Large intestine (tissue), 3 donors: ENCODE measurements around the gene PDIA5. TPM values are rescaled to one million over a fixed set of nuclear protein-coding genes. Genes with fewer than 3 reads are reported as not detected.

ENCODE experiments used
- DNase-seq, 2 donors: peaks; one replicate each; pipeline versions ENCODE4 v3.0.0 to v3.0.0-alpha.2; 2013
- H3K27ac ChIP-seq: one replicate; pipeline ENCODE4 v1.5.1; 2013; ENCODE audit warnings: low read length
- H3K27me3 ChIP-seq: 2 replicates; pipeline ENCODE4 v1.6.1; 2013; ENCODE audit warnings: low read length; ENCODE audit not compliant: control insufficient read depth, insufficient read depth
- H3K36me3 ChIP-seq: 2 replicates; pipeline ENCODE4 v1.6.1; 2013; ENCODE audit warnings: low read length; ENCODE audit not compliant: control insufficient read depth, insufficient read depth
- H3K4me1 ChIP-seq: one replicate; pipeline ENCODE4 v1.6.1; 2013; ENCODE audit warnings: low read length; ENCODE audit not compliant: control insufficient read depth, insufficient read depth
- H3K4me3 ChIP-seq: one replicate; pipeline ENCODE4 v1.5.1; 2013; ENCODE audit warnings: low read length
- H3K9me3 ChIP-seq: one replicate; pipeline ENCODE4 v1.6.1; 2013; ENCODE audit warnings: mild to moderate bottlenecking, low read depth, low read length, moderate library complexity; ENCODE audit not compliant: control insufficient read depth
- WGBS: methylation state at CpG from one replicate; pipeline ENCODE4 v1.1.5; 2013; ENCODE audit warnings: low lambda C conversion rate; ENCODE audit not compliant: insufficient coverage; 5-methylcytosine and 5-hydroxymethylcytosine counted together
- polyA plus RNA-seq: library from polyadenylated mRNA; unstranded; fragments of 120-200 nt; gene quantifications from one replicate; pipeline ENCODE4 v1.2.1, GENCODE V29; 2013

PDIA5 gene
- polyA plus RNA-seq, 1 donor = 39.6 TPM

DNA sequence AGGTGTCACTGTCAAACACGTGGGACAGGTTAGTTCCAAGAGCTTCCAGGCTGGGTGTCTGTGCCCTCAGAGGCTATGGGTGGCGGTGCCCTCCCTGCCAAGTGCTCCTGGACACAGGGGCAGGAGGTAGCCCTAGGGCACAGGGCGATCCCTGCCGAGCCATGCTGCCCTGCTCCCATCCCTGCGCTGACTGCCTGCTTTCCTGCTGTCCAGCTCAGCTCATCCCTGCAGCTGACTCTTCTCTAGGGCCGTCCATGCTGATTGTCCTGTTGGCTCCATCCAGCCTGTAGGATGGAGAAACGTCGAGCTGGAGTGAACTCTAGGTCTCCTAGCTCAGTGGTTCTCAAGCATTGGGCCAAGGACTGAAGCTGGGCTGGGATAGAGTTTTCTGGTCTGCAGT, 3.7 kb downstream of the PDIA5 start:
- Histone ChIP-seq H3K4me3 (no peak overlapping the region), H3K9me3 (peaks cover 3% of the 10 kb centered on the region), H3K27ac (no peak overlapping the region), H3K27me3 (no peaks in the 10 kb centered on the region), H3K36me3 (no peaks in the 10 kb centered on the region), H3K4me1 (peaks cover 20% of the 10 kb centered on the region)
- no CpG with 5 or more reads among the region's 8 CpGs for WGBS
- no peak for DNase-seq

GRCh38 chr3:123071146-123071545, 4.3 kb downstream of the PDIA5 start:
- no peak overlapping the region for H3K4me3 ChIP-seq

DNA sequence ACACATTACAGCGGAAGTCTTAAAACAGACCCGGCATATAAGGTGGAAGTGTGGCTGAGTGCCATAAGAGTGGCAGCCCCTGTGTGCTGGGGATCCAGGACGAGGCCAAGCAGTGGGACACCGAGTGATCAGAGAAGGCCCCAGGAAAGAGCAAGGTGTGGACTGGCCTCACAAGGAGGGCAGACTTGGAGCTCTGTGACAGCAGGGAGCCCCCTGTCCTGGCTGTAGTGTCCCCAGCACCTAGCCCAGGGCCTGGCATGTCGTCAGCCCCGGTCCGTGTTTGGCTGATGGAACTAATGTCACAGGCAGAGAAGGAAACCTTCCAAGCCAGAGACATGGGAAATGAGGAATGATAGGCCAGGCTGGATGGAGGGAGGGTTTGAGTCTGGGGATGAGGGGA, 4.8 kb downstream of the PDIA5 start:
- Histone ChIP-seq H3K4me1 (peaks cover 16% of the 10 kb centered on the region), H3K4me3 (no peak overlapping the region), H3K27me3 (no peaks in the 10 kb centered on the region), H3K27ac (no peak overlapping the region), H3K36me3 (no peaks in the 10 kb centered on the region), H3K9me3 (peaks cover 3% of the 10 kb centered on the region)
- DNase-seq = no peak
- WGBS = no CpG with 5 or more reads among the region's 7 CpGs

More at GRCh38 chr3:123071146-123071545, 4.3 kb downstream of the PDIA5 start:
- Histone ChIP-seq H3K27ac (no peak overlapping the region), H3K4me1 (peaks cover 20% of the 10 kb centered on the region), H3K36me3 (no peaks in the 10 kb centered on the region), H3K27me3 (no peaks in the 10 kb centered on the region), H3K9me3 (peaks cover 3% of the 10 kb centered on the region)
- no peak for DNase-seq
- WGBS = no CpG with 5 or more reads among the region's 5 CpGs

GRCh38 chr3:123072152-123072551, 5.3 kb downstream of the PDIA5 start:
- DNase-seq = no peak
- Histone ChIP-seq H3K9me3 (no peaks in the 10 kb centered on the region), H3K27ac (no peak overlapping the region), H3K4me3 (no peak overlapping the region), H3K27me3 (no peaks in the 10 kb centered on the region), H3K36me3 (no peaks in the 10 kb centered on the region), H3K4me1 (peaks cover 15% of the 10 kb centered on the region)
- WGBS = no CpG with 5 or more reads among the region's 5 CpGs

GRCh38 chr3:123072564-123072963, 5.7 kb downstream of the PDIA5 start:
- no peak overlapping the region for H3K4me3 ChIP-seq

DNA sequence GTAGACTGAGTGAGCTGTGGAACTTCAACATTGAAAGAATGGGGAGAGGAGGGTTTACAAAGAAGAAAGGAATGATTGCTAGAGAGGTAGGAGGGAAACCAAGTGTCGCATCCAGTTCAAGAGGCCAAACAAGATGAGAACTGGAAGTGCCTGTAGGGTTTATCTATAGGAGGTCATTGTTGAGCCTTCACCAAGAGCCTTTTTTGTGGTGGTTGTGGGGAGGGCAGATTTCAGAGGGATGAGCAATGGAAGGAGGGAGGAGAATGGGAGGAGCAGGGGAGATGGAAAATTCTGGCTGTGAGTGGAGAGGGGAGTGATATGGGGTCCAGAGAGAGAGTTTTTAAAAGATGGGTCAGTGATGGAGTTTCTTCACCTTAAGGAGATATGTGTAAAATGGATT, 8.5 kb downstream of the PDIA5 start:
- WGBS = no CpG with 5 or more reads among the region's 1 CpG
- no peaks in the 10 kb centered on the region for H3K9me3 ChIP-seq
- H3K36me3 ChIP-seq = no peaks in the 10 kb centered on the region
- H3K4me1 ChIP-seq = peaks cover 6% of the 10 kb centered on the region
- H3K4me3 ChIP-seq = no peak overlapping the region
- no peak for DNase-seq
- H3K27ac ChIP-seq = no peak overlapping the region
- no peaks in the 10 kb centered on the region for H3K27me3 ChIP-seq

More at GRCh38 chr3:123072564-123072963, 5.7 kb downstream of the PDIA5 start:
- no CpG with 5 or more reads among the region's 1 CpG for WGBS
- no peaks in the 10 kb centered on the region for H3K27me3 ChIP-seq
- H3K27ac ChIP-seq = no peak overlapping the region
- H3K36me3 ChIP-seq = no peaks in the 10 kb centered on the region
- peaks cover 15% of the 10 kb centered on the region for H3K4me1 ChIP-seq
- DNase-seq = no peak
- no peaks in the 10 kb centered on the region for H3K9me3 ChIP-seq

GRCh38 chr3:123076112-123076495, 9.3 kb downstream of the PDIA5 start:
- Histone ChIP-seq H3K9me3 (no peaks in the 10 kb centered on the region), H3K27me3 (no peaks in the 10 kb centered on the region), H3K27ac (no peak overlapping the region), H3K4me3 (no peak overlapping the region), H3K4me1 (peaks cover 10% of the 10 kb centered on the region), H3K36me3 (no peaks in the 10 kb centered on the region)
- no peak for DNase-seq
- no CpG with 5 or more reads among the region's 4 CpGs for WGBS

GRCh38 chr3:123076496-123077418, 9.9 kb downstream of the PDIA5 start:
- no peak overlapping the region for H3K27ac ChIP-seq
- WGBS = no CpG with 5 or more reads among the region's 6 CpGs
- peaks cover 12% of the 10 kb centered on the region for H3K4me1 ChIP-seq
- no peak overlapping the region for H3K4me3 ChIP-seq
- no peaks in the 10 kb centered on the region for H3K36me3 ChIP-seq
- peak in 1 of 2 donors; percentile 24 for DNase-seq
- H3K9me3 ChIP-seq = no peaks in the 10 kb centered on the region
- no peaks in the 10 kb centered on the region for H3K27me3 ChIP-seq

GRCh38 chr3:123078101-123078500, 11.3 kb downstream of the PDIA5 start:
- Histone ChIP-seq H3K4me1 (peaks cover 22% of the 10 kb centered on the region), H3K36me3 (no peaks in the 10 kb centered on the region), H3K27me3 (no peaks in the 10 kb centered on the region), H3K9me3 (no peaks in the 10 kb centered on the region), H3K27ac (no peak overlapping the region), H3K4me3 (no peak overlapping the region)
- WGBS = 90% methylated on average over 2 of the region's 10 CpGs
- no peak for DNase-seq

- Histone ChIP-seq H3K36me3 (no peaks in the 10 kb centered on the region), H3K4me1 (peaks cover 48% of the 10 kb centered on the region), H3K27ac (peak overlapping the region; percentile 21), H3K27me3 (no peaks in the 10 kb centered on the region), H3K9me3 (no peaks in the 10 kb centered on the region), H3K4me3 (no peak overlapping the region)
- WGBS = 88% methylated on average over 1 of the region's 7 CpGs
- peak; percentile 72 to 75 for DNase-seq
These were observed 14.2 kb downstream of the PDIA5 start for GRCh38 chr3:123080864-123081562.
